Osteocyte (in vitro differentiated cells): ENCODE results near the gene SYTL1. TPM values are rescaled to one million over a fixed set of nuclear protein-coding genes. Genes with fewer than 3 reads are reported as not detected.

ENCODE experiments used
- DNase-seq: peaks from one replicate; pipeline ENCODE4 v3.0.0; 2021; ENCODE audit warnings: mixed read lengths; ENCODE audit not compliant: unreplicated experiment; ENCODE audit errors: extremely low spot score
- H3K27ac Mint-ChIP-seq: one replicate; pipeline ENCODE4 v1.8.0; 2021; ENCODE audit warnings: mild to moderate bottlenecking, mixed read lengths; ENCODE audit not compliant: unreplicated experiment
- H3K27me3 Mint-ChIP-seq: one replicate; pipeline ENCODE4 v1.8.0; 2021; ENCODE audit warnings: mixed read lengths; ENCODE audit not compliant: unreplicated experiment
- H3K36me3 Mint-ChIP-seq: one replicate; pipeline ENCODE4 v1.8.0; 2021; ENCODE audit warnings: mixed read lengths; ENCODE audit not compliant: unreplicated experiment
- H3K4me1 Mint-ChIP-seq: one replicate; pipeline ENCODE4 v1.8.0; 2021; ENCODE audit warnings: mixed read lengths; ENCODE audit not compliant: unreplicated experiment
- H3K4me3 Mint-ChIP-seq: one replicate; pipeline ENCODE4 v1.8.0; 2021; ENCODE audit warnings: mild to moderate bottlenecking, moderate library complexity, mixed read lengths; ENCODE audit not compliant: unreplicated experiment
- H3K9me3 Mint-ChIP-seq: one replicate; pipeline ENCODE4 v1.8.0; 2021; ENCODE audit warnings: mixed read lengths; ENCODE audit not compliant: unreplicated experiment
- total RNA-seq: library from RNA; stranded (reverse); gene quantifications from 2 replicates; pipeline ENCODE4 v1.2.1, GENCODE V29; 2021
- TF ChIP-seq, protein P1 (sequence below): fragments of 200-600 bp; sonication (generic); IDR thresholded peaks from 2 replicates; pipeline ENCODE4 v1.5.0; 2021; ENCODE audit warnings: antibody characterized with exemption, mild to moderate bottlenecking, moderate library complexity

Gene SYTL1
- total RNA-seq, 1 donor from 2014 or later: 0.46 TPM

DNA sequence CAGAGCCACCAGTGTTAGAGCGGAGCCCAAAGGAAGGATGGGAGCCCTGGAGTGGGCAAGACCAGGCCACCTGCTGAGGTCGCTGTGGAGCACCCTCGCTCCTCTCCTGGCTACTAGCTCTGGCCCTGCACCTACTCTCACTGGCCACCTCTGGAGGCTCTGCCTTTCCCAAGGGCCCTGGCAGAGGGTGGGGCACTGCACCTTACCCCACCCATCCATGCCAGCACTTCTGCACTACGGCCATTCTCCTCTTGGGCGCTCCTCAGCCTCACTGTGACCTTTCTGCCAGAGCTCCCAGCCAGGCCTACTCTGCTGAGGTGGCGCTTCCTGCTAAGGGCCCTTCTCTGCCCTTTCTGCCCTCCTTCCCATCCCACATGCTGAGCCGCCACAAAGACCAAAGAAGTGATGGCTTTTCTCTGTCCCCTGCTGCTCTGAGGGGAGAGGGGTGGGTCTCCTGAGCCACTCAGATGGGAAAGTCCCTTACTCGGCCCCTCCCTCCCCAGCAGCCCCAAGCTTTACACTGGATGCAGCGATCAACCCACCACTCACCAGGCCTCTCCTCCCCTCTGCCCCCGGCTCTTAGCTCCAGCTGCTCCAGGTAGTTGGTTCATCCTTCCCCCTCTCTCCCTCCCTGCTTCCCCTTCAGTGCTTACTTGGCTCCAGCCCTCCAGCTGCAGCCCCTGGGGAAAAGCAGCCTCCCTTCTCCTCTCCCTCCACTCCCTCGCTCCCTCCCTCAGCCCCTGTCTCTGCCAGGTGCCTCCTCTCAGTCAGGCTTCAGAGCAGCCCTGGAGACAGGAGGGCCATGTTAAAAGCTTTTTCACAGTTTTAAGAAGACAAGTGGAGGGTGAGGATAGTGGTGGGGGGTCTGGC lies 34.7 kb upstream of the SYTL1 start:
- Mint-ChIP-seq H3K9me3 (no peaks in the 10 kb centered on the region), H3K36me3 (peaks cover 12% of the 10 kb centered on the region), H3K27ac (no peak overlapping the region), H3K4me1 (peaks cover 9% of the 10 kb centered on the region), H3K27me3 (no peaks in the 10 kb centered on the region), H3K4me3 (no peak overlapping the region)
- TF ChIP-seq, protein P1, sequence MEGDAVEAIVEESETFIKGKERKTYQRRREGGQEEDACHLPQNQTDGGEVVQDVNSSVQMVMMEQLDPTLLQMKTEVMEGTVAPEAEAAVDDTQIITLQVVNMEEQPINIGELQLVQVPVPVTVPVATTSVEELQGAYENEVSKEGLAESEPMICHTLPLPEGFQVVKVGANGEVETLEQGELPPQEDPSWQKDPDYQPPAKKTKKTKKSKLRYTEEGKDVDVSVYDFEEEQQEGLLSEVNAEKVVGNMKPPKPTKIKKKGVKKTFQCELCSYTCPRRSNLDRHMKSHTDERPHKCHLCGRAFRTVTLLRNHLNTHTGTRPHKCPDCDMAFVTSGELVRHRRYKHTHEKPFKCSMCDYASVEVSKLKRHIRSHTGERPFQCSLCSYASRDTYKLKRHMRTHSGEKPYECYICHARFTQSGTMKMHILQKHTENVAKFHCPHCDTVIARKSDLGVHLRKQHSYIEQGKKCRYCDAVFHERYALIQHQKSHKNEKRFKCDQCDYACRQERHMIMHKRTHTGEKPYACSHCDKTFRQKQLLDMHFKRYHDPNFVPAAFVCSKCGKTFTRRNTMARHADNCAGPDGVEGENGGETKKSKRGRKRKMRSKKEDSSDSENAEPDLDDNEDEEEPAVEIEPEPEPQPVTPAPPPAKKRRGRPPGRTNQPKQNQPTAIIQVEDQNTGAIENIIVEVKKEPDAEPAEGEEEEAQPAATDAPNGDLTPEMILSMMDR: no peak
- DNase-seq: no peak

DNA sequence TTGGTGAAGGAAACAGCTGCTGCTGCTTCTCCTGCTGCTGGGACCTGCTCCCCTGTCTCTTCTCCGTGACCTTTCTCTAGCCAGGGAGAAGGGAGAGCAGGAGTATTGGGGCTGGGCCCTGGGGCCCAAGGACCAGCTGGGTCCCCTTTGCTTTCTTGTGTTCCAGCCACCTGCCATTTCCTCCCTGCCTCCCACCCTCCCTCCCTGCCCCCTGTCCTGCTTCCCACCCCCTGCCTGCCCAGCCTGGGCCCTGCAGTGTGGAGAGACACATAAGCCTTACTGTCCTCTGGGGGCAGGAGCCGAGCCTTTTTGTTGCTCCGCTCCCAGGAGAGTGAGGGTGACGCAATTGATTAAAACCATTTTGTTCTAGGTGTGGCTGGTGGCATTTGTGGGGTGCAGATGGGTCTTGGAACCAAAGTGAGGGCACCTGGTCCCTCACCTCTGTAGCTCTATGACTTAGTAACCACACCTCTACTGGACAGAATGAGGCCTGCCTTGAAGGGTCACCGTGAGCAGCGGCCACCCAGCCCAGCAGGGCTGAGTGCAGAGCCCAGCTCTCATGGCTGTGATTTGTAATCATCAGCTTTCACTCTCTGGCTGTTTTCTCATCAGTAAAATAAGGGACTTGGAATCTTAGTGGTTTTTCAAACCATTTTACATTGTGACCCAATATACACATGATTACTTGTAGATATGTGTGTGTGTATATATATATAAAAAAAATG lies 33.8 kb upstream of the SYTL1 start:
- no peaks in the 10 kb centered on the region for H3K9me3 Mint-ChIP-seq
- H3K27me3 Mint-ChIP-seq: no peaks in the 10 kb centered on the region
- no peak overlapping the region for H3K4me3 Mint-ChIP-seq
- no peak for DNase-seq
- TF ChIP-seq, protein P1: no peak
- peaks cover 10% of the 10 kb centered on the region for H3K36me3 Mint-ChIP-seq
- H3K4me1 Mint-ChIP-seq: peaks cover 7% of the 10 kb centered on the region
- H3K27ac Mint-ChIP-seq: no peak overlapping the region

DNA sequence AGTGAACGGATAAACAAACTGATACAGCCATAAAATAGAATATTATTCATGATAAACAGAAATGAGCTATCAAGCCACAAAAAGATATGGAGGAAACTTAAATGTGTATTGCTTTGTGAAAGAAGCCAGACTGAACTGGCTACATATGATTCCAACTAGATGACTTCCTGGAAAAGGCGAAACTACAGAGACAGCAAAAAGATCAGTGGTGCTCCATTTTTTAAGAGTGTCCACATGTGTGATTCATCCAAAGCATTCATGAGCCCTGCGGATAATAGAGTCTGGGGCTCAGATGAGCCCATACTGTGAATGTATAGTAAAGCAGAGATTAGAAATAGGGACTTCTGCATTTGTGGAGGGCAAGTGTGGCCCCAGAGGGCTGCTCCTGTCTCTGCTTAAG lies 27.7 kb upstream of the SYTL1 start:
- no peaks in the 10 kb centered on the region for H3K9me3 Mint-ChIP-seq
- no peak for DNase-seq
- H3K27ac Mint-ChIP-seq: no peak overlapping the region
- H3K27me3 Mint-ChIP-seq: no peaks in the 10 kb centered on the region
- H3K36me3 Mint-ChIP-seq: no peaks in the 10 kb centered on the region
- TF ChIP-seq, protein P1: no peak
- H3K4me3 Mint-ChIP-seq: no peak overlapping the region
- H3K4me1 Mint-ChIP-seq: peaks cover 14% of the 10 kb centered on the region

DNA sequence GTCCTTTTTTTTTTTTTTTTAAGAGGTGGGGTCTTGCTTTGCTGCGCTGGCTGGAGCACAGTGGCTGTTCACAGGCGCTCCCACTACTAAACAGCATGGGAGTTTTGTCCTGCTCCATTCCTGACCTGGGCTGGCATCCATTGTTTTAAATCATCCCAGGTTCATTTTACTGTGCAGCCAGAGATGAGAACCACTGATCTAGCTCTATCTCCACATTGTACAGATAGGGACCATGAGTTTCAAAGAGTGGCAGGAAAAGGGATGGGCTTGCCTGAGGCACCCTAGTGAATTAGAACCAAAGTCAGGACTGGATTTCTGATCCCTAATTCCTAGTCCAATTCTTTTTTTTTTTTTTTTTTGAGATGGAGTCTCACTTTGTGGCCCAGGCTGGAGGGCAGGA lies 27.1 kb upstream of the SYTL1 start:
- H3K4me3 Mint-ChIP-seq: no peak overlapping the region
- H3K27ac Mint-ChIP-seq: no peak overlapping the region
- TF ChIP-seq, protein P1: no peak
- H3K9me3 Mint-ChIP-seq: no peaks in the 10 kb centered on the region
- no peaks in the 10 kb centered on the region for H3K36me3 Mint-ChIP-seq
- no peaks in the 10 kb centered on the region for H3K27me3 Mint-ChIP-seq
- H3K4me1 Mint-ChIP-seq: peaks cover 14% of the 10 kb centered on the region
- DNase-seq: no peak

DNA sequence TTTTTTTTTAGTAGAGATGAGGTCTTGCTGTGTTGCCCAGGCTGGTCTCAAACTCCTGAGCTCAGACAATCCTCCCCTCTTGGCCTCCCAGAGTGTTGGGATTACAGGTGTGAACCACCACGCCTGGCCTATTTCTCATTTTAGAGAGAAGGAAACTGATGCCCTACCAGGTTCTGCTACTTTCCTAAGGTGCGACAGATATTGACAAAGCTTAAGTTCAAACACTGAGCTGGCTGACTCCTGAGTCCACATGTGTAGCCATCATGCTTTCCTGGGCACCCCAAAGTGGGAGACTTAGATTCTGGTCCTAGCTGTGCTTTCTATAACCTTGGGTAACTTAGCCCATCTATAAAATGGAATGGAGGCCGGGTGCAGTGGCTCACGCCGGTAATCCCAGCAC lies 25.0 kb upstream of the SYTL1 start:
- peaks cover 17% of the 10 kb centered on the region for H3K4me1 Mint-ChIP-seq
- no peak for DNase-seq
- H3K36me3 Mint-ChIP-seq: no peaks in the 10 kb centered on the region
- TF ChIP-seq, protein P1: no peak
- no peaks in the 10 kb centered on the region for H3K27me3 Mint-ChIP-seq
- no peaks in the 10 kb centered on the region for H3K9me3 Mint-ChIP-seq
- H3K27ac Mint-ChIP-seq: no peak overlapping the region
- H3K4me3 Mint-ChIP-seq: no peak overlapping the region
